Naive thymus-derived CD8-positive, alpha-beta T cell (primary cell): ENCODE measurements around the gene EFEMP1. TPM values are rescaled to one million over a fixed set of nuclear protein-coding genes. Genes with fewer than 3 reads are reported as not detected.

Source experiments
- ATAC-seq, 2 donors: fragments of 150-1000 bp; cut with Tn5 transposase in 1 of 2; sonication (Bioruptor Pico), chemical (Tn5 transposase) in 1 of 2; 1 replicate in 1 of 2; 2 replicates in 1 of 2; pipeline ENCODE4 v1.10.0; 2021; ENCODE audit warnings: mild to moderate bottlenecking in 2 of 2, moderate library complexity in 2 of 2
- POLR2A ChIA-PET: fragments of 350-600 bp; sonication (Branson Sonifier 250); formaldehyde crosslinking; loops from one replicate; lab custom pipeline; 2021; ENCODE audit warnings: antibody characterized with exemption; lab: Charles Lee
- DNase-seq, 10 donors: peaks; one replicate each; pipeline versions ENCODE4 v3.0.0 to v3.0.0-alpha.2; 2020 to 2022
- H3K27ac Mint-ChIP-seq, 10 donors: one replicate each; pipeline ENCODE4 v1.8.0; 2020 to 2022; ENCODE audit warnings: mild to moderate bottlenecking in 10 of 10, mixed read lengths in 10 of 10, moderate library complexity in 4 of 10, inconsistent platforms in 1 of 10
- H3K27me3 Mint-ChIP-seq, 5 donors: one replicate each; pipeline ENCODE4 v1.8.0; 2021 to 2022; ENCODE audit warnings: mixed read lengths in 5 of 5
- H3K36me3 Mint-ChIP-seq, 3 donors: one replicate each; pipeline ENCODE4 v1.8.0; 2020 to 2022; ENCODE audit warnings: mixed read lengths in 3 of 3, mild to moderate bottlenecking in 2 of 3, inconsistent platforms in 1 of 3
- H3K4me1 Mint-ChIP-seq, 4 donors: one replicate each; pipeline ENCODE4 v1.8.0; 2021 to 2022; ENCODE audit warnings: mixed read lengths in 4 of 4
- H3K4me3 Mint-ChIP-seq, 10 donors: one replicate each; pipeline ENCODE4 v1.8.0; 2020 to 2022; ENCODE audit warnings: mild to moderate bottlenecking in 10 of 10, mixed read lengths in 10 of 10, moderate library complexity in 6 of 10, inconsistent platforms in 1 of 10
- H3K9me3 Mint-ChIP-seq, 9 donors: one replicate each; pipeline ENCODE4 v1.8.0; 2020 to 2022; ENCODE audit warnings: mixed read lengths in 9 of 9, mild to moderate bottlenecking in 3 of 9, inconsistent platforms in 1 of 9, moderate library complexity in 1 of 9
- polyA plus RNA-seq, 3 donors: library from polyadenylated mRNA; unstranded; fragments of 300-500 nt; fragmentation: Illumina TruSeq; gene quantifications; one replicate each; pipeline ENCODE4 v1.2.3, GENCODE V29; 2021
- total RNA-seq, 8 experiments: library from RNA in 2 of 8; stranded (reverse) in 2 of 8; gene quantifications; one replicate each; pipeline ENCODE4 v1.2.3 and lab custom pipeline; 2021 to 2026

EFEMP1 gene
- total and polyA plus RNA-seq, 5 experiments from 2014 or later = not detected

DNA sequence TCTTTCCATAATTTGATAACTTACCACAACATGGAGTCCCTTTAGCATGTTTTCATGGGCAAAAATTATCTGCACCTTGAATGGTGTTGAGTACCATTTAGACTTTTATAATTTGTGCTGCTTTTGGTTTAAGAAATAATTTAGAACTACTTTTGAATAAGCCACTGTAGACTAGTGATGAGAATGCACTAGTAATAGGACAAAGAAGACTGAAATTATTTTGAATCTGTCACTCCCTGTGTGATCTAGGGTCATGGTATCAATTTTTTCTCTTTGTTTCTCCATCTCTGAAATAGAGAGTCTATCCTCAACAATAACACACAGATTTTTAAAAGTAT is 37.7 kb downstream of the EFEMP1 start:
- Mint-ChIP-seq H3K36me3 (no peaks in the 10 kb centered on the region), H3K4me3 (no peak overlapping the region), H3K9me3 (no peaks in the 10 kb centered on the region), H3K27ac (no peak overlapping the region), H3K27me3 (peaks cover 0 to 3% (median 0%) of the 10 kb centered on the region in 5 donors), H3K4me1 (no peaks in the 10 kb centered on the region)
- ATAC-seq (no peak), DNase-seq (no peak)
- POLR2A ChIA-PET = no interaction called here

DNA sequence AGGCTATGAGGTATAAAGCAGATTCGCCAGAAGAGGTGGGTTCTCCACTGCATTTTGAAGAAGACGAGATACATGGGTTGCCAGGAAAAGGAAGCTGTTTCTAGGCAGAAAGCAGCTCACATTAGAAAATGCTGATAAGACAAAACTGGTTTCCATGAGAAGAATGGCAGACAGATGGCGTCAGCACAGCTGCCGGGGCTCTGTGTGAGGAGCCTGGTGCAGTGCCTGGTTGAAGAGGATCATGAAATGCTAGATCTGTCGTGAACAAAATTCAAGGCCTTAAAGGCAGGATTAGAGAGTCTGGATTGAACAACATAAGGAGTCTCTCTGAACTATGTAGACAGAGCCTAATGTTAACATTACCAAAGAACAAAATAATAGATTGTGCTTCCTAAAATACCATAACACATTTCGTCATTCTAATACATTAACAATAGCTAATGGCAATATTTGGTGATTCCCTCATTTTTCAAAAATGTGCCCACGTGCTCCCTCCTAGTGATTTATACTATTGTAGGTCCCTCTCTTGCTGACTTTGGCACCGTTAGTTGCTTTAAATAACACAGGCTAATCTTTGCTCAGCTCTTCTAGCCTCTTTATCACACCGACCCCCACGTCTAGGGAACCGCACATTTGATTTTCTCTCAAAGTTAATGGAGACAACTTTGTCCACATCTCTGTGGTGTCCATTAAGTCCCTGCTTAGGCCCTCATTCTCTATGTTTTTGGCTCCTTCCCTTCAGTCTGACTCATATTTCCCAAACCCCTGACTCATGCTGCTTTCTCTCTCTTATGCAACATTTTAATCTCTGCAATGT is 38.2 kb downstream of the EFEMP1 start:
- Mint-ChIP-seq H3K27ac (no peak overlapping the region), H3K4me3 (no peak overlapping the region), H3K9me3 (no peaks in the 10 kb centered on the region), H3K4me1 (no peaks in the 10 kb centered on the region), H3K27me3 (peaks cover 0 to 3% (median 0%) of the 10 kb centered on the region in 5 donors), H3K36me3 (no peaks in the 10 kb centered on the region)
- DNase-seq = no peak
- no peak for ATAC-seq
- POLR2A ChIA-PET = no interaction called here

GRCh38 chr2:55883829-55884228 is 39.8 kb downstream of the EFEMP1 start:
- ATAC-seq (no peak), DNase-seq (no peak)
- Mint-ChIP-seq H3K27ac (no peak overlapping the region), H3K36me3 (no peaks in the 10 kb centered on the region), H3K27me3 (peaks cover 0 to 14% (median 0%) of the 10 kb centered on the region in 5 donors), H3K9me3 (peaks cover 0 to 2% (median 0%) of the 10 kb centered on the region in 9 donors), H3K4me3 (no peak overlapping the region), H3K4me1 (no peaks in the 10 kb centered on the region)
- POLR2A ChIA-PET = no interaction called here

DNA sequence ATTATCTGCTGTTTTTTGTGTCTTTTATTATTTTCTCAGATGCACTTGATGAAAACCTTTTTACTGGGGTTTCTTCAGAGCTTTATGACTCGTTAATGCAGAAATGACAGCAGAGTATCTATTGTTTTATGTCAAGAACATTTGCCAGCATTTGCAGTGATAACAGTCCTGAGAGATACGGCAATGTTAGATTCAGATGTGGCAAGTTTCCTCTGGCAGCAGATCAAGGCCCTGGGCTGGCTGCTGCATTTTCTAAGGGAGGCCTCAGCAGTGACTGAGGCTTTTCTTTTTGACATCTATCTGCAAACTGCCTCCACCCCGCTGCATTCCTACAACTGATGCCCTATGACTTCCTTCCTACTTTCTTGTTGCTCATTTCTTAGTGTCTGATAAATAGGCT is 40.2 kb downstream of the EFEMP1 start:
- ATAC-seq (no peak), DNase-seq (no peak)
- no peaks in the 10 kb centered on the region for H3K36me3 Mint-ChIP-seq
- peaks cover 0 to 14% (median 0%) of the 10 kb centered on the region in 5 donors for H3K27me3 Mint-ChIP-seq
- no peak overlapping the region for H3K27ac Mint-ChIP-seq
- POLR2A ChIA-PET = no interaction called here
- H3K4me3 Mint-ChIP-seq = no peak overlapping the region
- peaks cover 0 to 2% (median 0%) of the 10 kb centered on the region in 9 donors for H3K9me3 Mint-ChIP-seq
- no peaks in the 10 kb centered on the region for H3K4me1 Mint-ChIP-seq

DNA sequence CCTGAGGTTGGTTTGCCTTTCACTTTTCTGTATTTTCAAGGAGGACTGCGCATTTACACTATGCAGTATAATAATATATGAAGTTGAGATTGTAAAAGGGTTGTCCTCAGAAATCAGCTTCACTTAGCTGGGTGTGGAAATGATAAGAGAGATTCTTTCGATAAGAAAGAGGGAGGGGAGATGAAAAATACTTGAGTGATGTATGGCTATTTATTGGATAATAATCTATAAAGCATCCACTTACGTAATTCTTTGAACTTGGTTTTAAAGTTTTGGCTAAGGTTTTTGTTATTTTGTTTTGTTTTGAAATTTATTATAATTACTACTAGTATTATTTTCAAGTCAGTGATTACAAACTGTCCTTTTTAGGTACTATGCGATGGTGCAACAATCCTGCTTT is 40.6 kb downstream of the EFEMP1 start:
- H3K4me3 Mint-ChIP-seq = no peak overlapping the region
- peaks cover 0 to 2% (median 0%) of the 10 kb centered on the region in 9 donors for H3K9me3 Mint-ChIP-seq
- peaks cover 0 to 14% (median 0%) of the 10 kb centered on the region in 5 donors for H3K27me3 Mint-ChIP-seq
- DNase-seq (no peak), ATAC-seq (no peak)
- no peaks in the 10 kb centered on the region for H3K36me3 Mint-ChIP-seq
- no peak overlapping the region for H3K27ac Mint-ChIP-seq
- no peaks in the 10 kb centered on the region for H3K4me1 Mint-ChIP-seq
- POLR2A ChIA-PET = no interaction called here

- ATAC-seq (no peak), DNase-seq (no peak)
- H3K27me3 Mint-ChIP-seq = peaks cover 0 to 14% (median 0%) of the 10 kb centered on the region in 5 donors
- POLR2A ChIA-PET = no interaction called here
- H3K36me3 Mint-ChIP-seq = no peaks in the 10 kb centered on the region
- H3K4me1 Mint-ChIP-seq = no peaks in the 10 kb centered on the region
- H3K9me3 Mint-ChIP-seq = peaks cover 0 to 2% (median 0%) of the 10 kb centered on the region in 9 donors
- no peak overlapping the region for H3K4me3 Mint-ChIP-seq
- no peak overlapping the region for H3K27ac Mint-ChIP-seq
These were observed 43.0 kb downstream of the EFEMP1 start for GRCh38 chr2:55880416-55881143.

DNA sequence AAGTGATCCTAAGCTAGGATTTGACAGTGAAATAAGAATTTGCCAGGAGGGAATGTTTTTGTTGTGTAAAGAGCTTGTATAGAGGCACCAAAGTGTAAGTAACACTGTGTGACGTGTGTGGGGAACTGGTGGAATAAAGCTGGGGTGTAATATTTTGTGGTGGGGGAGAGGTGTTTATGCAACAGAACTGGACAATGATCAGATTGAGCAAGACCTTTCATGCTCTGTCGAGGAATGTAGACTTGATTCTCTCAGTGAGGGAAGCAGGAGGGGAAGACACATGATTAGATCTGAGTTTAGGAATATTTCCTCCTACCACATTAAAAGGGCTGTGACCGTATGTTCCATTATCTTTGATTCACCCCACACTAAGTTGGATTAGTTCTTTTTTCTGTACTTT is 43.6 kb downstream of the EFEMP1 start:
- DNase-seq (no peak), ATAC-seq (no peak)
- no peak overlapping the region for H3K27ac Mint-ChIP-seq
- H3K27me3 Mint-ChIP-seq = peaks cover 0 to 14% (median 0%) of the 10 kb centered on the region in 5 donors
- peaks cover 0 to 2% (median 0%) of the 10 kb centered on the region in 9 donors for H3K9me3 Mint-ChIP-seq
- no peak overlapping the region for H3K4me3 Mint-ChIP-seq
- H3K4me1 Mint-ChIP-seq = no peaks in the 10 kb centered on the region
- H3K36me3 Mint-ChIP-seq = no peaks in the 10 kb centered on the region
- POLR2A ChIA-PET = no interaction called here

- H3K27me3 Mint-ChIP-seq = peaks cover 0 to 14% (median 0%) of the 10 kb centered on the region in 5 donors
- DNase-seq = no peak
- H3K9me3 Mint-ChIP-seq = peaks cover 0 to 2% (median 0%) of the 10 kb centered on the region in 9 donors
- H3K27ac Mint-ChIP-seq = no peak overlapping the region
- H3K4me1 Mint-ChIP-seq = no peaks in the 10 kb centered on the region
- no peak for ATAC-seq
- no peak overlapping the region for H3K4me3 Mint-ChIP-seq
- POLR2A ChIA-PET = no interaction called here
- H3K36me3 Mint-ChIP-seq = no peaks in the 10 kb centered on the region
These were observed 46.5 kb downstream of the EFEMP1 start for GRCh38 chr2:55877087-55877436.

GRCh38 chr2:55876429-55877086 is 47.0 kb downstream of the EFEMP1 start:
- no peaks in the 10 kb centered on the region for H3K36me3 Mint-ChIP-seq
- peaks cover 0 to 16% (median 2%) of the 10 kb centered on the region in 5 donors for H3K27me3 Mint-ChIP-seq
- H3K27ac Mint-ChIP-seq = no peak overlapping the region
- DNase-seq (no peak), ATAC-seq (no peak)
- no peak overlapping the region for H3K4me3 Mint-ChIP-seq
- POLR2A ChIA-PET = no interaction called here
- peaks cover 0 to 2% (median 0%) of the 10 kb centered on the region in 9 donors for H3K9me3 Mint-ChIP-seq
- peaks cover 0 to under 1% (median 0%) of the 10 kb centered on the region in 4 donors for H3K4me1 Mint-ChIP-seq

DNA sequence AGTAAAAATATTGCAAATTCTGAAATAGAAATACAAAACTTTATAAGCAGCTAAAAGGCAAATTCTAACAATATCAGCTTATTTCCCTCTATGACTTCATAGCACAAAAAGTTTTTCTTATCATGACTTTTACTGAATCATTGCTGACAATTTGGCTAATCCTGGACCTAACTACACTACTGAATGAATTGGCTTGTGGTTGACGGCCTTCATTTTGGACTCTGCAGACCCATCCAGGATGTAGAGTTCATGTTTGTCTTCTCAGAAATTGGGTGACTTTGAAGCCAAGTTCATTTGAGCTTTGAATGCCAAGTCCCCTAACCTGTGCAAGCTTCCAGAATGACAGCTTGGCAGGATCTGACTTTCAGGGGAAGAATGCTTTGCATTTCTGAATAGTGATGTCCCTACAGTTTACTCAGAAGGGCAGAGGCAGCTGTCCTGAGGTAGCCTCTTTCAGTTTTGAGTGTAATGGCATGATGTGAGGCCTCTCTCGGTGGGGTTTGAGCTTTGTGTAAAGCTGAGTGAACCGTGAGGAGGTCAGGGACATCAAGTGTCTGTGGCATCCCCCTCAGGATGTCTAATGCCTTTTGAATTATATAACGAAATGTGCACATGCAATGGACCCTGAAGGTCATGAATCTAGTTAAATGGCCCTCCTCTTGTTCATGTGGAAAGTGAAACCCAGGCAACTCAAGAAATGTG is 48.0 kb downstream of the EFEMP1 start:
- Mint-ChIP-seq H3K36me3 (no peaks in the 10 kb centered on the region), H3K4me1 (peaks cover 0 to 2% (median 0%) of the 10 kb centered on the region in 4 donors), H3K9me3 (peaks cover 0 to 4% (median 0%) of the 10 kb centered on the region in 9 donors), H3K27me3 (peaks cover 0 to 17% (median 4%) of the 10 kb centered on the region in 5 donors), H3K4me3 (no peak overlapping the region), H3K27ac (no peak overlapping the region)
- no peak for DNase-seq
- no peak for ATAC-seq
- POLR2A ChIA-PET = no interaction called here

- Mint-ChIP-seq H3K27ac (no peak overlapping the region), H3K36me3 (no peaks in the 10 kb centered on the region), H3K27me3 (peaks cover 0 to 27% (median 8%) of the 10 kb centered on the region in 5 donors), H3K4me1 (peaks cover 0 to 2% (median 0%) of the 10 kb centered on the region in 4 donors), H3K4me3 (no peak overlapping the region), H3K9me3 (peaks cover 0 to 3% (median 0%) of the 10 kb centered on the region in 9 donors)
- ATAC-seq = no peak
- POLR2A ChIA-PET = no interaction called here
- no peak for DNase-seq
These were observed 49.2 kb downstream of the EFEMP1 start for GRCh38 chr2:55874338-55874737.

- Mint-ChIP-seq H3K4me3 (no peak overlapping the region), H3K4me1 (peaks cover 0 to 2% (median 0%) of the 10 kb centered on the region in 4 donors), H3K9me3 (peaks cover 0 to 4% (median 0%) of the 10 kb centered on the region in 9 donors), H3K27ac (no peak overlapping the region), H3K36me3 (no peaks in the 10 kb centered on the region), H3K27me3 (peaks cover 2 to 28% (median 9%) of the 10 kb centered on the region in 5 donors)
- no peak for DNase-seq
- POLR2A ChIA-PET = no interaction called here
- no peak for ATAC-seq
These were observed 51.9 kb downstream of the EFEMP1 start for GRCh38 chr2:55871637-55872036.
